ENCODE measurements around the gene LTBP2.

LTBP2 gene

DNA sequence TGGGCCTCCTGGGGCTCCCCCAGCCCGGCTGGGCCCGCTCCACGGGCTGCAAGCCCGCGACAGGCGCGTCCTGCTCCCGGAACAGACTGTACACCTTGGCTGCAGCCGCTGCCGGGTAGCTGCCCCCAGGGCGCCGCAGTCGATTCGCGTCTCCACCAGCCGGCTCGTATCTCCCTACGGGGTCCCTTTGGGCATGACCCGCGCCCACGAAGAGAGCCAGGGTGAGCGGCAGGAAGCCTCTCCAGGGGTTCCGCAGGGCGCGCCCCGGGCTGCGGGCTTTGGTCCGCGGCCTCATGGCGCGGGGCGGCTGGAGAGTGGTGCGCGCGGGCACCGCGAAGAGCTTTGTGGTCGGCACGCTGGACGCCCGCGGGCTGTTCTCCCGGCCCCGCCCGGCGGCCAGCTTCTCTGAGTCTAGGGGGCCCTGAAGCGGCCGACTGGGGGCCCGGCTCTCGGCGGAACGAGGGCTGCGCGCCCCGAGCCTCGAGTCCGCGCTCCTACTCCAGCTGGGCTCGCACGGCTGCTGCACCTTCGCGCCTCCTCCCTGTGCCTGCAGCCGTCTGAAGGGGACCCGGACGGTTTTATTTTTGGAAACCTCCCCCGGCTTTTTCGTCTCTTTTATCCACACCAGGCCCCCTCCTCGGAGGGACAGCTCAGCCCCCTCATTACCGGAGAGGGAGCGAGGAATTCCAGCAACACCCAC lies at the start of gene LTBP2:
Gene LTBP2, minus strand, starts transcription at position 588 of the 700 bp plus-strand sequence. Its CDS starts 293 bp downstream, at position 295.
- no peak for DNase-seq

DNA sequence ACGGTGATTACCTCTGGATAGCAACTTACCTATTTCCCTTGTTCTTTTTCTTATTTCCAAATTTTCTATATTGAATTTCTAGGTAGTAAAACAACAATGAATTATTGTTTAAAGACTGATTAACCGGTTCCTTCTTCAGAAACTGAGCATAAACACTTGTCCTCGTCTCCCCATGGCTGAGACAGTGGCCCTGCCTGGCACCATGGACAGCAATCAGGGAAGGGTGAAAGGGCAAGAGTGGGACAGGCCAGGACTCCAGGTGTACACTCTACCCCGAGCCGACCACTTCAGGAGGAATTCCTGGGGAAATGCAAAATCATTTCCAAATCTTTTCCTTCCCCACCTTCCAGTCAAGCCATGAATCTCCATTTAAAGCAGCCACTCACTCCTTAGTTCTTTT lies 48.8 kb upstream of the LTBP2 start:
- DNase-seq: no peak

DNA sequence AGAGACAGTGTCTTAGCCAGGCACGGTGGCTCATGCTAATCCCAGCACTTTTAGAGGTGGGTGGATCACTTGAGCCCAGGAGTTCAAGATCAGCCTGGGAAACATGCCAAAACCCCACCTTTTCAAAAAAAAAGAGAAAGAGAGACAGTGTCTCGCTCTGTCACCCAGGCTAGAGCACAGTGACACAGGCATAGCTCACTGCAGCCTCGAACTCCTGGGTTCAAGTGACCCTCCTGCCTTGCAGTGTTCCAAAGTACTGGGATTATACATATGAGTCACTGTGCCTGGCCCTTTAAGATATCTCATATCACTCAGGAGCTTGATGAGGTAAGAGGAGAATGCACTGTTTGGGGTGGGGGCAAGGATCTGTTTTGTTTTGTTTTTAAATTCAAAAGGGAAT lies 48.1 kb upstream of the LTBP2 start:
- DNase-seq: no peak

DNA sequence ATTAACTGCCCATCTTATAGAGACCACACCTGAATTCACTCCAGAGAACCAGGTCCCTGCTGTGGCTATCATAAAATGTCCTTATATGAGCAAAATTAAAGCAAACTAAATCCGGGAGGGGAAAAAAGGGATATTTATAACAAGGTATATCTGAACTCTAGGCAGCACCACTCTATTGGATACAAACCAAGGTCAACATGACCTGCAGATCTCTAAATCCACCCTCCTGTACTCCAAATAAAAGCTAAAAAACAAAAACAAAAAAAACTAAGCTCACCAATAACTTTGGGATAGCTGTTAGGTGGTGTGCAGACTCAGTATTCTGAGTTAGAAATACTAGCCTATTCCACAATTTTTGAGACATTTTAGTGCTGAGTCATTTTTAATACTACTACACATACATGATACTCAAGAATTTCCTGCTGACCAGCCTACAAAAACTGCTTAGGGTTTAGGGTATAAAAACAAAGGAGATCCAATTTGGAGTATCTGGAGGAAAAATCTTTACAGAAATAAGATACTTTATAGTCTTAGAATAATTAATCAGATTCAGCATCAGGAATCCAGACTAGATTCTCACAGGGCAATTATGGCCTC lies 46.6 kb upstream of the LTBP2 start:
- no peak for DNase-seq

DNA sequence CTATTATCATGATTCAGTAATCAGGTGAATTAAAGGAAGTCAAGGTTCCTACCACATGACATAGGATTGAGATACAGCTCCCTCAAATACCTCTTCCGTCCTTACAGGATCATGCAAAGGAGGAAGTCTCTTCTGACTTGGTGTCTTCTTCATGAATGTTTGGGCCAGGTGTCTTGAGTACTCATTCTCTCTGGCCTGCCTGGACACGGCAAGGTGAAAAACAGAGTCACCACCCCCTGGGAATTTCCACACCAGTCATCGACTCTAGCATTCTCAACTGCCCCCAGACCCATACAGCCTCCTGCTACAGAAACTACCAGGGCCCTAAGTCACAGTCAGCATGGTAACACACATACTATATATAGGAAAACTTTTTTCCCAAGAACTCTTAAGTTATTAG lies 44.9 kb upstream of the LTBP2 start:
- DNase-seq: no peak

DNA sequence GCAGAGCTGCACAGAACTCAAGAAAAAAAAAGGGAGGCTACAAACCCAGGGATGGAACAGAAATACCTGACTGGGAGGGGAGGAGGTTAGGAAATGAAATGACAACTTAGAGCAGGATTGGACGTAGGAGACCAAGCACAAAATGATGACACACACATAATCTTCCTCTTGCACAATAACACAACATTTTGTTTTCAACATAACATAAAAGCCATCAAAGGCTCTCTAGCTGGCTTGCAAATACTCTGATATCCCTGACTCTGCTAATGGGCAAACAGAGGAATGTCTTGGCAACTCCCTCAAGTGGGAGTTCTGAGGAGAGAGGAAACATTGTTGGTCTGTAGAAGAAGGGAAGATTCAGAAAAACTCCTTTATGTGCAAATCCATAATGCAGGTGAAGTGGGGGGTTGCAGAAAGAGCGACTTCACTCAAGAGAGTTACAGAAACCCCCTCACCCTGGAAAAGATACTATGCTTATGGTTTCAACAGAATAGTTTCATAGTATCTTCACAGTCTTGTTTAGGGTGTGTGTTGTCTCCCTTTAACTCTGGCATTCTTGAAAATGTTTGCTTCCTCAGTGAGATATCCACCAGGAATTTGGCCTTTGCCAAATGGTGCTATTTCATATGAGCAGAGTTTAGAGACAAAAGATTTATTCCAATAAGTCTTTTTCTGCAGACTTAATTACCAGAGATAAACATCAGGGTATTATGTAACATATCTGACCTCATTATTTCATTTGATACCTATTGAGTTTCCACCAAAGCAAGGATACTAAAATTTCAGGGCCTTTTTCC lies 43.8 kb upstream of the LTBP2 start:
- no peak for DNase-seq

DNA sequence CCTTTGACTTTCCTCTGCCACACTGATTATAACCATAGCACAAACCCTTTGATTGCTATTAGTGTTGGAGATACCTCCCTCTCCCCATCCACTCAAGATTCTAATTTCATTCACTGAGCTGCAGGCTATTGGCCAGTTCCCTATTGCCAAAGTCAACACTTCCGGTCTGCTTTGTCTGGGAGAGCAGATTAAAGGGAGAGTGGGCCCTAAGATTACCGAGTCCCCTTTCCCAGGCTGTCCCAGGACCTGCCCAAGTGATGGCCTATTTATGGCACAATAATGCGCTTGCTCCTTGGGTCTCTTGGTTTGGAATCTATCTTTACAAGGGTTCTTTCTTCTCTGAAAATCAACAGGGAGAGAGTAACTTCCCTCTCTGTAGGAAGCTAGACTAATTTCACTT lies 42.9 kb upstream of the LTBP2 start:
- DNase-seq: no peak

DNA sequence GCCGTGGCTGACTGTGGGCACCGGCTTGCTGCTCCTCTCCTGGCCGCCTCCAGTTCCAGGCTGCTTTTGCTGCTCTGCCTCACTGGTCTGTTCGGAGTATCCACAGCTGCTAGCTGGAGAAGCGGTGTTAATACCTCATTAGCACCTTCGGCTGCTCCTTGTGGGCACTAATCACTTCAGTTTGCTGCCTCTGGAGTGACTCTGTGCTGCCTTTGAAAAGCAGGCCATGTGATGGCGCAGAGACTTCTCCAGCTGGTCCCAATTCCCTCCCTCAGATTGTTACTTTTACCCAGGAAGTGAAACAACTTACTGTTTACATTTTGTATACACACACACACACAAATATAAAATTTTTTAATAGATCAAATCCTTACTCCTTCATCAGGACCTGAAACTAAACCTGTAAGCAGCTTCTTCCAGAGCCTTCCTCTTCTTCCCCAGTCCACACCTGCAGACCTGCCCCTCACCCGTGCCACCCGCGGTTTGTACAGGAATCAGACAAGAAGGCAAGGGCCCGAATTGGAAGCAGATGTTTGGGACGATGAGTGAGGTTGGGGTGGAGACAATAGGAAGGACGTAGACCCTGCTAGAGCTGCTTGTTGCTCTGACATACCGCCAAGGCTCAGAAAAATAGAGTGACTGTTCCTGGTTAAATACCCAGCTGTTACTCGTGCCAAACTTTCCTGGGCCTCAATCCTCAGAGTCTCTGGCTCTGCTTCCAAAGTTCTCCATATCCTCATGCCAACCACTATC lies 41.5 kb upstream of the LTBP2 start:
- no peak for DNase-seq

DNA sequence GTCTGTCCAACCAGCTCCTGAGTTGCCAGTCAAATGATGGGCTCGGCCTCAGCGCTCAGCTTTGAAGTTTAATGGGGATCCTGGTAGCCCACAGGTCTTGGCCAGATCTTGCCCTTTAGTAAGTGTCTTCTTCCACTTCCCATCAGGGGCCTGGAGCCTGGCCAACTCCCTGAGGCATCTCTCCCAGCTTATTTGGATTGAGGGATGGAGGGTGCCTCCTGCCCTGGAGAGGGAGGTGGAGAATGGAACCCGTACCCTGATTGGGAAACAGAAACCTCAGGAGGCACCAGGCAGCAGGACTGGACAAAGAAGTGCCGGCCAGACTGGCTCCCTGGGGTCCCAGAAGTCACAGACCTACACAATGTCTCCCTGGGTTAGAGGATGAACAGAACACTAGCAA lies 40.5 kb upstream of the LTBP2 start:
- DNase-seq: no peak

DNA sequence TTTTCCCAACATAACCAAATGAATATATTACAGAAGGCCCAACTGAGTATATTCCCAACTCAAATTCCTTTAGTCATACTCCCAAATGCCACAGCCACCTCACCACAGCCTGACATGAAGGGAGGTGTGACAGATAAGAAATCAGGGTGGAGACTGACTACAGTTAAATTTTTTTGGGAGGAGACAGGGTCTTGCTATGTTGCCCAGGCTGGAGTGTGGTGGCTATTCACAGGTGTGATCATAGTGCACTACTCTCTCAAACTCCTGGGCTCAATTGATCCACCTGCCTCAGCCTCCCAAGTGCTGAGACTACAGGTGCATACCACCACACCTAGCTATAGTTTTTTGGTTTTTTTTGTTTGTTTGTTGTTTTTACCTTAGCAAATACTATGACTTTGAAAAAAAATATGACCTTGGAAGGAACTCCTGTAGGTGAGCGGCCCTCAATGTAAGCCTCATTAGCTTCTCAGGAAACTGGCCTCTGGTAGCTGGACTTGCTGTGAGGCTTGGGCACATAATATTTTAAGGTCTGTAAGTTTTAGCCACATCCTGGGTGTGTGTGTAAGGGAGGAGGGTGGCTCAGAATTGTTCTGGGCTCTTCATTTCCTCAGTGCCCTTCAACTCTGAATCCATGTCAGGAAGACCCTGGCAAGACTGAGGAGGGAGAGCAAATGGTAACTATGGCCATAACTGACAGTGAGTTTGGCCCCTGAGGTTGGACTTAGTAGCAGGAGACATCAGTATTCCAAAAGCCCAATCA lies 39.1 kb upstream of the LTBP2 start:
- DNase-seq: no peak

DNA sequence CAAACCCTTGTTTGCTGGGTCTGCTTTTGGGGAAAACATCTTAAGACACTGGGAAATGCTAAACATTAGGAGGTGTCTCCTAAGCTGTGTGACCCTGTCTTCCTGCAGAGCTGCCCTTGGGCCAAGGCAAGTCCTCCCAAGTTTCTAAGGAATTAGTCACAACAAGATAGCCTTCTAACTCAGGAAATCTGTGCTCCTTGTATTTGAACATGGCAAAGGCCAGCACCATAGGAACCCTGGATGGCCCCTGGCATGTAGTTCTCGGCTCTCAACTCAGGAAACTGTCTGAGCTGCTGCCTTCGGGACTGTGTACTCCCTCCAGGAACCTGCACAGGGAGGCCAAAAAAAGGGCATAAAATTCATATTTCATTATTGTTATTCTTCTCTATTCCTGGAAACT lies 37.6 kb upstream of the LTBP2 start:
- no peak for DNase-seq

DNA sequence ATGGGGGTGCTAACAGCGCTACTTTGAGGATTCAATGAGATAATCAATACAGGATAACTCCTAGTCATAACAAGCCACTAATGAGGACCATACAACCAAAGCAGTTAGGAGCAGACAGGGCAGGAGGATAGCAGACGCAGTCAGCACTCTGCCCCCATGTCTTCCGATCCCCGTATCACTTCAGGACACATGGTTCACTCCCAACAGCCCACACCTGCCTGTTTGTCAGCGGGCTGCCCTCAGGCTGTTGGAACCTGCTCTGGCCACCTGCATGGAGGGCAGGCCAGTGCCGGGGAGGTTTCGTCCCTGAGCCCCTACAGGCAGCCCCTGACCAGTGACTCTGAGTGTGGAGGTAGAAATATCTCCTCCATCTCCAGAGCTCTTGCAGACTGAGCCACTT lies 37.1 kb upstream of the LTBP2 start:
- no peak for DNase-seq

DNA sequence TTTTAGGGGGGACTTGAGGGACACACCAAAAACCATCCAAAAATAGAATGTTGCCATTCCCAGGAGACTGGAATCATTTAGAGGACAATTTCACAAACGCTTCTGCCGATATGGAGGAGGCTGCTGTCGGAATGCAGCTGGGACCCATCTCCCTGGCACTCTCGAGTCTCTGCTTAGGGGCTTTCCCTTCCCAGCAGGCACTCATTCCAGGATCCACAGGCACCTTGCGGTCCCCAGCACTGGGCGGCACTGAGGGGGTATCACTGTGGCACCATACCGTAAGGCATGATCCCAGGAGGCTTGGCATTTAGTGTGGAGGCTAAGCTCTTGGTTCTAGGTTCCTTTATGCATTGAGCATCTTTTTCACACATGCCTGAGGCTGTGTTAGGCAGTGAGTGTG lies 36.6 kb upstream of the LTBP2 start:
- no peak for DNase-seq

DNA sequence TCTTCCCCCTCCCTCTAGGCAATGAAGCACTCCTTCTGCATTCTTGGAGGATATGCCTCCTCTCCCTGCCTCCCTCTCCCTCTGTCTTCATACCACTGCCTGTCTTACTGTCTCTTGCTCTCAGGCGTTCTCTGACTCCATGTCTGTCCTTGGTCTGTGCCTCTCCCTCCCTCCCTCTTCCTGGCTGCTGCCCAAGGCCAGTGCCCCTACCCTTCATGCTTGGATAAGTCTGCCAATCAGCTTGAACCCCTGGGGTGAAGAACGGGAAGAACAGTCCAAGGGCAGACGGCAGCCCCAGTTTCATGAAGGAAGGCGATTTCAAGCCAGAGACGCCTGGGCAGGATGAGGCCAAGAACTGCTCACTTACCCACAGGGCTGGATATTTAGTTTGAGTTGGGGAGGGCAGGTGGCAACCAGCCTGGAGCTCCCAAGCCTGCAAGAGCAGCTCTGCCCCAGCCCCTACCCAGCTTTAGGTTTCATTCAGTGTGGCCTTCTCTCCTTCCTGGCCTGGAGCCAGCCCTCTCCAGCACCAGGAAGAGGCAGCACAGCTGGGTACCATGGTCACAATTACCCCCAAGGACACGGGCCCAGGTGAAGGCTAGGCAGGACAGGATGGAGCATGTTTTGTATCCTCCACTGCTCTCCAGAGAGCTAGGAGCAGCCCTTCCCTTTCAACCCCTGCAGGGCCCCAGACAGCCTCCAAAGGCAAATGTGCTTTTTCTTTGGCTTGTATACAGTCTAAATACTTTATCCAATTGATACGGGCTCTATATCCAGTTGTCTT lies 35.8 kb upstream of the LTBP2 start:
- no peak for DNase-seq

DNA sequence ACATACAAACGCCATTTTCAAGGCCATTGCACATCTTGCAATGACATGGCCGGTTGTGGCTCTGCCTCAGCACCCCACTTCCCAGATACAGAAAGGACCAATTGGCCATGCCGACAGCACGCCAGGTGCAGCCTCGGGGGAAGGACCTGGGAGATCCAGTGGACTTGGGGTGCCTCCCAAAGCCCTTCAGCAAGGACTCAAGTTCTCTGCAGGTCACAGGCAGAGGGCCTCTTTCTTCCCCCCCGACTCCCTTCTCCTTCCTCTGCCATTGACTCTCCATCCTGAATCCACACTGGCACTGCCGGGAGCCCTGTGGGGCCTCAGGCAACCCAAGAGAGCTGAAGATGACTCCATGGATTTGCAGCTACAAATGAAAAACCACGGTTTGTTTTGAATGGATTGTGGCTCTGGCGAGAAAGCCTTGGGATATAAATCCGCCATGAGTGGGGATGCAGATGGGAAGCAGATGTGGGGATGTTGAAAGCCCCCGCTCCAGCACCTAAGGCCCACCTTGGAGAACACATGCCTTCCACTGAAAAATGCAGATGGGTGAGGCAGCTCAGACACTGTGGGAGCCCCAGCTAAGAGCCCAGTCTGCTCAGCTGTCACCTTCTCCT lies 35.1 kb upstream of the LTBP2 start:
- DNase-seq: no peak

DNA sequence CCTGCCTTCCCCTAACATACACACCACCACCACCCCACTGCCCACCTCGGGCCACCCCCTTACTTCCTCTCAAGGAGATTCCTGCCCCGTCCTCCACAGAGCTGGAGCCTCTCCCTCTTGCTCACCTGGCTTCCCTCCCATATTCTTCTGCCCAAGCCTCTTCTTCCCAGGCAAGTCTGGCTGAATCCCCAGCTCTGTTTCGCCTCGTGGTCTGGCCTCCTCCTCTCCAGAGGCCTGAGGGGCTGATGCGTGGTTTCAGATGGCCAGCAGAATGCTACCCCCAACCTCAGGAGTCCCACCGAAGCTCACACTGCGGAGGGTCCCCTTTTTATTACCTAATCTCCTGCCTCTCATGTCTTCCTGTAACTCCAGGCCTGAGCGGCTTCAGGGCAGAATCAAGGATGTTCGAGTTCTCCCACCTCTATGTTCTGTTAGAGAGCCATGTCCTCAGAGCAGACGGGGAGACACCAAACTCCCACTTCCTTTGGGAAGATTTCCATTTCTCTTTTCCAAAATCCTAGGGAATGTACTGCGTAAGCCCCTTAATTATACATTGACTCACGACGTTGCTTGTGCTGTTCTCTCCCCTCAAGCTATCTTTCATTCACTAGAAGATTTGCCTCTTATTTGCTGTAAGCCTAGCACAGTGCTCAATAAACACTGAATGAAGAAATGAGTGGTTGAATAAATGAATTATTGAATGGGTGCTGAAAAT lies 33.9 kb upstream of the LTBP2 start:
- DNase-seq: no peak

DNA sequence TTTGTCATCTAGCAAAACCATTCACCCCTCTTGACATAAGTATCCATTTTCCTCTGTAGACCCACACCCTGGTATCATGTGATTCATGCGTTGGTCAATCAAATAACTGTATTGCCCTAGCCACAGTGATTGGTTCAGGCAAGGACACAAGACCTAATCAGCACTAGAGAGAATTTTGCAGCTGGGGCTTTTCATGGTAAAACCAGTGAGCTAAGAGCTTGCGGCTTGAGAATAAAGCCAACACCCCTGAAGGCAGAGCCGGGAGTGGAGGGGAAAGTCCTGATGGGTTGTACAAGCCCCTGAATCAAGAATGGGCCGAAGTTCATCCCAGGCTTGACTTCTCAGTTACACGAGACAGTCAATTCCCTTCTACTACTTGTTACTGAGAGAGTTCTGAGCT lies 33.2 kb upstream of the LTBP2 start:
- no peak for DNase-seq

DNA sequence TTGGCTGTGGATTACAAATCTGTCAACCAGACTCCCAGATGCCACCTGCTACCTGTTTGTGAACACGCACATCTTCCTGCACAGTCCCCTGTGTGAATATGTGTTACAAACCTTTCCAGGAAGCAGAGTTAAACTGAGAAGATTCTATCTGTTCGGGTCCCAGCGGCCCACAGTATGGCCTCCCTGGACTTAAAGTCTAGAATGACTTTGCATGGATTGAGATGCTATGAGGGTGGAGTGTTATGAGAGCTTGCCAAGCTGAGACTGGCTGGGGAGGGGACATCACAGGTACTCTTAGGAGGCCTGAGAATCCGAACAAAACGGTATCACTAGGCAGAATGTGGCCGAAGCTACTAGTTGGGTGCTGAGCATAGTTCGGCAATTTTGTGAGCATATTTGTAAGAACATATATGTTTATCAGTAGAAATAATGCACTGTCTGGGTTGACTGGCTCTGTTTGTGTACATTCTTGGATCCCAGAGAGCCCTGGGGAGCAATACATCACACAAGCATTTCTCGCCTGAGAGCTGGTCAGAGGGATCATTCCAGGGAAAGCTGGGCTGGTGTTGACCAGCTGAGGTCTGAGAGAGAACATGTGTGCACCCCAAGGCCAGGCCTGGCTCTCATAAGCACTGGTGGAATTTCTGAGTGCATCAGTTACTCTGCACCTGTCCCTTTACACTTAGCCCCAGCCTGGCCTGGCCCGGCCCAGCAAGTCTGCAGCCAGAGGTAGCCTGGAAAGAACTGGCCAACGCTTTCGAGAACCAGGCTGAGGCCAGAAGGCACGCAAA lies 29.8 kb upstream of the LTBP2 start:
- DNase-seq: no peak

DNA sequence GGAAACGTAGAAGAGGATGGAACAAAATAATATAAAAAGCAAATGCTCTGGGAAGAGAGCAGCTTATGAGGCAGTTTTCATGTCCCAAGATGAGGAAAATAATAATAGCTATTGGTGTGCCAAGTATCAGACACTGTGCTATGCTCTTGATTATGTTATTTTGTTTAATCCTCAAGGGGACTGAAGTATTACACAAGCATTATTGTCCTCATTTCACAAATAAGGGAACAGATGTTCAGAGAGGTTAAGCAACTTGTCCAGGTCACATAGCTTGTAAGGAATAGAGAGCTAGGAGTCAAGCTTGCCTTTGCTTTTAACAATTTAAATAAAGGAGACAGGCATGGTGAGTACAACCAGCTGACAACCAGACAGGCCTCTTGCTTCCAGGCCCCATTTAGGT lies 26.9 kb upstream of the LTBP2 start:
- DNase-seq: no peak

DNA sequence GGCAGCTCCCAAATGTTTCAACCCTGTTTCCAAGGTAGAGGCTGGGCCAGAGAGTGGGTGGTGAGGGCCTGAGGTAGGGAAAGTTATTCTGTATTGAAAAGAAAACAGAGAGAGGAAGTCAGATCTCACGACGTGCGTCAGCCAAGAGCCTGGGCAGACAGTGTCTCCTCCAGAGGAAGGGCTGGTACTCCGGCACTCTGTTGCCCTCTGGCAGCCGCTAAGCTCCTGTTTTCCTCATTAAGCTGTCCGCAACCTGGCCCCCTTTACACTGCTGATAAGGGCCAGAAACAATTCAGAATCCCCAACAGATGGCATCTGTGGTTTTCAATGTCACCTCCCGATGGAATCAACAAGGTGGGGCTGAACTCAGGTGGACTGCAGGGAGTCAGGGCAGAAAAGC lies 26.0 kb upstream of the LTBP2 start:
- no peak for DNase-seq
